Measurements from ENCODE around the gene PRKG1. TPM values are rescaled to one million over a fixed set of nuclear protein-coding genes. Genes with fewer than 3 reads are reported as not detected.

The PRKG1 gene
- total RNA-seq, 6 experiments from 2014 or later: 1.1 to 2.0 (median 1.3) TPM

DNA sequence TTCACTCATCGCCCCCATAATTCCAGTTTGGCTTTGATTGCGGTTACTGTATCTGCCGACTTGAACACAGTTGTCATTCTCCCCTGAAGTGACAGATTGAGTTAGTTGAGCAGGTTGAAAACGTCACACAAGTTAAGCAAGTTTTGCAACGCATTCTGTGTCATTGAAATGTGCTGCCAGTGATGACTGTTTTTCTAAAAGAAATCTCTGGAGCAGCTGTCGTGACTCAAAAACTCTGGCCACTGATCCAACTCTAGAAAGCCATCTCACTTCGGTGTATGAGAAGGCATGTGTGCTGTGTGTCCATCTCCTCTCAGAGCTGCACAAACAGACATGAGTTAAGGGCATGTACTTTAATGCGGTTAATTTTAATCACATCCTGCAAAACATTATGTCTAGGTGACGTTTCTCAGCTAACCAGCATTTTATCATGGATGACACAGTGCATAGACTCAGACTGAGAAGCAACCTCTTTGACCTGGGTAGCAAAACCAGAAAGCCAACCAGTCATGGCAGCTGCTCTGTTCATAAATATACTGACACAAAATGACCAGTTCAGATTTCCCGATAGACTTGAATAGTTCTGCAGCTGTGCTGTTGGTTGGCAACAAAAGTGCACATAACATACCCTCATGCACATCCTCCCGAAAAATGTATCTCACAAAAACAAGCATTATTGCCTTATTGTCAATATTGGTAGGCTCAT is 555.8 kb downstream of the PRKG1 start:
- ATAC-seq: no peak
- intact Hi-C loops (cut with DNase I): no loop called here

GRCh38 chr10:51630640-51631005 is 556.3 kb downstream of the PRKG1 start:
- H3K27me3 ChIP-seq: no peaks in the 10 kb centered on the region
- H3K4me3 ChIP-seq: no peak overlapping the region
- WGBS (ENCODE audit: insufficient coverage, low coverage, low lambda C conversion rate, missing lambda C conversion rate): 69% methylated on average over 7 of the region's 7 CpGs
- no peak overlapping the region for H3K27ac ChIP-seq
- DNase-seq: no peak
- intact Hi-C loops (cut with DNase I): no loop called here
- H3K4me1 ChIP-seq: no peaks in the 10 kb centered on the region
- H3K36me3 ChIP-seq: no peaks in the 10 kb centered on the region
- TF ChIP-seq CTCF (IDR thresholded peaks at IDR 0.05): no peak
- no peaks in the 10 kb centered on the region for H3K9me3 ChIP-seq
- ATAC-seq: no peak

More for the DNA sequence above, 555.8 kb downstream of the PRKG1 start:
- H3K36me3 ChIP-seq: no peaks in the 10 kb centered on the region
- H3K27me3 ChIP-seq: no peaks in the 10 kb centered on the region
- no peaks in the 10 kb centered on the region for H3K9me3 ChIP-seq
- no peak for TF ChIP-seq CTCF (IDR thresholded peaks at IDR 0.05)
- no peak for TF ChIP-seq POLR2A (IDR thresholded peaks at IDR 0.05)
- DNase-seq: no peak
- no peak overlapping the region for H3K4me3 ChIP-seq
- WGBS (ENCODE audit: insufficient coverage, low coverage, low lambda C conversion rate, missing lambda C conversion rate): 48% methylated on average over 10 of the region's 11 CpGs
- H3K27ac ChIP-seq: no peak overlapping the region
- no peaks in the 10 kb centered on the region for H3K4me1 ChIP-seq

GRCh38 chr10:51635436-51635835 is 561.1 kb downstream of the PRKG1 start:
- Histone ChIP-seq H3K9me3 (no peaks in the 10 kb centered on the region), H3K36me3 (no peaks in the 10 kb centered on the region), H3K4me1 (no peaks in the 10 kb centered on the region), H3K27ac (no peak overlapping the region), H3K27me3 (no peaks in the 10 kb centered on the region), H3K4me3 (no peak overlapping the region)
- TF ChIP-seq CTCF (IDR thresholded peaks at IDR 0.05) (no peak), POLR2A (IDR thresholded peaks at IDR 0.05) (no peak)
- 70% methylated on average over 1 of the region's 1 CpG for whole genome bisulfite sequencing (ENCODE audit: insufficient coverage, low coverage, low lambda C conversion rate, missing lambda C conversion rate)
- no peak for DNase-seq
- no peak for ATAC-seq
- intact Hi-C loops (cut with DNase I): no loop called here

GRCh38 chr10:51638211-51638610 is 563.9 kb downstream of the PRKG1 start:
- Histone ChIP-seq H3K4me1 (no peaks in the 10 kb centered on the region), H3K36me3 (no peaks in the 10 kb centered on the region), H3K27me3 (no peaks in the 10 kb centered on the region), H3K27ac (no peak overlapping the region), H3K4me3 (no peak overlapping the region), H3K9me3 (no peaks in the 10 kb centered on the region)
- TF ChIP-seq CTCF (IDR thresholded peaks at IDR 0.05) (no peak), POLR2A (IDR thresholded peaks at IDR 0.05) (no peak)
- DNase-seq (no peak), ATAC-seq (no peak)
- WGBS (ENCODE audit: insufficient coverage, low coverage, low lambda C conversion rate, missing lambda C conversion rate): 59% methylated on average over 4 of the region's 4 CpGs
- intact Hi-C loops (cut with DNase I): no loop called here
